Myometrial cell (primary cell): ENCODE results near the gene ATP8B2. TPM values are rescaled to one million over a fixed set of nuclear protein-coding genes. Genes with fewer than 3 reads are reported as not detected.

Experiments
- total RNA-seq: library from RNA; depleted of rRNA; stranded (reverse); fragments of >200 nt; gene quantifications from 2 replicates; pipeline ENCODE4 v1.2.3, GENCODE V29; 2015

The ATP8B2 gene
- total RNA-seq: 73.7 and 77.8 TPM in 2 replicates

GRCh38 chr1:154324669-154325582, at the start of gene ATP8B2:
Gene ATP8B2 (plus strand): TSS chr1:154325525. CDS start chr1:154328142, 2,617 bp downstream.

GRCh38 chr1:154320882-154321608, 4.3 kb upstream of the ATP8B2 start, which contains the start of gene AQP10:
Gene AQP10 (plus strand): TSS chr1:154321093. CDS start chr1:154321156, 63 bp downstream.

Other genes starting within 250 kb of the ATP8B2 start
- not detected in 2 replicates for gene NUP210L, start 170.5 kb upstream of the ATP8B2 start, total RNA-seq
- 592 and 711 TPM in 2 replicates for gene TPM3, start 133.4 kb upstream of the ATP8B2 start, total RNA-seq
- gene CFAP141, start 119.2 kb upstream of the ATP8B2 start, total RNA-seq: not detected in 2 replicates
- 69.8 and 72.1 TPM in 2 replicates for gene UBAP2L, start 104.6 kb upstream of the ATP8B2 start, total RNA-seq
- 163 TPM in 2 replicates for gene HAX1, start 52.9 kb upstream of the ATP8B2 start, total RNA-seq
- gene AQP10, start 4.4 kb upstream of the ATP8B2 start, total RNA-seq: not detected in 2 replicates
- gene IL6R, start 79.8 kb downstream of the ATP8B2 start, total RNA-seq: 0.58 and 4.4 TPM in 2 replicates
- not detected in 2 replicates for gene TDRD10, start 176.7 kb downstream of the ATP8B2 start, total RNA-seq
- not detected in 2 replicates for gene SHE, start 176.9 kb downstream of the ATP8B2 start, total RNA-seq
- gene UBE2Q1, start 233.1 kb downstream of the ATP8B2 start, total RNA-seq: 25.9 and 26.1 TPM in 2 replicates
- 0.35 TPM in 1 of 2 replicates, not detected in the other for gene CHRNB2, start 242.3 kb downstream of the ATP8B2 start, total RNA-seq